DOHH2 (cell line): ENCODE measurements around the gene WHRN.

Experiments
- H3F3A ChIP-seq: fragments of 200-600 bp; sonication (generic), shearing (Covaris generic); 2 replicates; pipeline ENCODE4 v1.6.0; 2016; ENCODE audit warnings: antibody characterized with exemption, mild to moderate bottlenecking; ENCODE audit not compliant: control insufficient read depth, insufficient read depth
- H3K27ac ChIP-seq: fragments of 200-600 bp; sonication (generic); 2 replicates; pipeline ENCODE4 v1.5.1; 2014; ENCODE audit warnings: low read depth, mild to moderate bottlenecking, low read length, moderate library complexity
- H3K27me3 ChIP-seq: fragments of 200-600 bp; sonication (generic); 2 replicates; pipeline ENCODE4 v1.6.1; 2014; ENCODE audit warnings: mild to moderate bottlenecking, low read length, mixed read lengths; ENCODE audit not compliant: control insufficient read depth
- H3K36me3 ChIP-seq: fragments of 200-600 bp; sonication (generic); 2 replicates; pipeline ENCODE4 v1.6.1; 2014; ENCODE audit warnings: mild to moderate bottlenecking, low read length, moderate library complexity, mixed read lengths; ENCODE audit not compliant: control insufficient read depth
- H3K4me1 ChIP-seq: fragments of 200-600 bp; sonication (generic); 2 replicates; pipeline ENCODE4 v1.6.1; 2014; ENCODE audit warnings: mild to moderate bottlenecking, low read length, mixed read lengths; ENCODE audit not compliant: control insufficient read depth
- H3K4me2 ChIP-seq: fragments of 200-600 bp; sonication (generic); 2 replicates; pipeline ENCODE4 v1.6.0; 2014; ENCODE audit warnings: mild to moderate bottlenecking, low read length, moderate library complexity
- H3K4me3 ChIP-seq: fragments of 200-600 bp; sonication (generic); 2 replicates; pipeline ENCODE4 v1.5.1; 2014; ENCODE audit warnings: mild to moderate bottlenecking, low read length, mixed read lengths
- H3K79me2 ChIP-seq: fragments of 200-600 bp; sonication (generic); 2 replicates; pipeline ENCODE4 v1.6.1; 2014; ENCODE audit warnings: mild to moderate bottlenecking, low read length, mixed read lengths; ENCODE audit not compliant: control insufficient read depth
- H3K9me2 ChIP-seq: fragments of 200-600 bp; sonication (generic); replicated peaks from 2 replicates; pipeline ENCODE4 v1.6.1; 2014; ENCODE audit warnings: mild to moderate bottlenecking, low read length, mixed read lengths; ENCODE audit not compliant: control insufficient read depth
- H3K9me3 ChIP-seq: fragments of 200-600 bp; sonication (generic); 2 replicates; pipeline ENCODE4 v1.6.1; 2014; ENCODE audit warnings: antibody characterized with exemption, low read length, mixed read lengths; ENCODE audit not compliant: control insufficient read depth, insufficient read depth
- H4K20me1 ChIP-seq: fragments of 200-600 bp; sonication (generic); 2 replicates; pipeline ENCODE4 v1.6.0; 2014; ENCODE audit warnings: low read depth, mild to moderate bottlenecking, antibody characterized with exemption, low read length, moderate library complexity; ENCODE audit not compliant: control insufficient read depth, insufficient read depth
- CTCF ChIP-seq: fragments of 200-600 bp; sonication (generic); IDR thresholded peaks from one replicate; pipeline ENCODE4 v1.5.1; 2014; ENCODE audit warnings: antibody characterized with exemption, mild to moderate bottlenecking, low read depth, low read length; ENCODE audit not compliant: poor library complexity, severe bottlenecking
- EZH2phosphoT487 ChIP-seq: fragments of 200-600 bp; sonication (generic); IDR thresholded peaks from 2 replicates; pipeline ENCODE4 v1.6.1; 2017; ENCODE audit warnings: borderline replicate concordance, mild to moderate bottlenecking, antibody characterized with exemption, low read length, moderate library complexity, mixed read lengths

The WHRN gene

GRCh38 chr9:114513959-114514267 is 8.6 kb upstream of the WHRN start:
- Histone ChIP-seq H3K4me3 (no peak overlapping the region), H3K9me2 (no peaks in the 10 kb centered on the region), H3K27ac (no peak overlapping the region), H3K36me3 (no peaks in the 10 kb centered on the region), H3K4me2 (no peak overlapping the region), H3K9me3 (no peaks in the 10 kb centered on the region), H3K4me1 (no peaks in the 10 kb centered on the region), H4K20me1 (no peaks in the 10 kb centered on the region), H3K79me2 (no peaks in the 10 kb centered on the region), H3K27me3 (peaks cover 44% of the 10 kb centered on the region), H3F3A (no peaks in the 10 kb centered on the region)
- TF ChIP-seq EZH2phosphoT487, result no peak
- no peak for TF ChIP-seq CTCF

- Histone ChIP-seq H3K9me3 (no peaks in the 10 kb centered on the region), H3K4me2 (no peak overlapping the region), H3K27ac (no peak overlapping the region), H3K79me2 (no peaks in the 10 kb centered on the region), H3K36me3 (no peaks in the 10 kb centered on the region), H3K4me1 (no peaks in the 10 kb centered on the region), H3K9me2 (no peaks in the 10 kb centered on the region), H3K4me3 (no peak overlapping the region), H3K27me3 (peaks cover 51% of the 10 kb centered on the region), H3F3A (no peaks in the 10 kb centered on the region), H4K20me1 (no peaks in the 10 kb centered on the region)
- TF ChIP-seq CTCF (no peak), EZH2phosphoT487 (no peak)
These were observed 8.0 kb upstream of the WHRN start for GRCh38 chr9:114513055-114513958.

- H3K36me3 ChIP-seq, result no peaks in the 10 kb centered on the region
- H3K9me2 ChIP-seq, result no peaks in the 10 kb centered on the region
- H3K27me3 ChIP-seq, result peaks cover 59% of the 10 kb centered on the region
- no peak overlapping the region for H3K4me2 ChIP-seq
- H3K4me1 ChIP-seq, result no peaks in the 10 kb centered on the region
- H3K79me2 ChIP-seq, result no peaks in the 10 kb centered on the region
- TF ChIP-seq EZH2phosphoT487, result no peak
- no peak for TF ChIP-seq CTCF
- H4K20me1 ChIP-seq, result no peaks in the 10 kb centered on the region
- no peaks in the 10 kb centered on the region for H3F3A ChIP-seq
- no peak overlapping the region for H3K4me3 ChIP-seq
- no peak overlapping the region for H3K27ac ChIP-seq
- no peaks in the 10 kb centered on the region for H3K9me3 ChIP-seq
These were observed 7.0 kb upstream of the WHRN start for GRCh38 chr9:114511978-114512874.
